Measurements from ENCODE around the gene CDK4.

Gene CDK4

DNA sequence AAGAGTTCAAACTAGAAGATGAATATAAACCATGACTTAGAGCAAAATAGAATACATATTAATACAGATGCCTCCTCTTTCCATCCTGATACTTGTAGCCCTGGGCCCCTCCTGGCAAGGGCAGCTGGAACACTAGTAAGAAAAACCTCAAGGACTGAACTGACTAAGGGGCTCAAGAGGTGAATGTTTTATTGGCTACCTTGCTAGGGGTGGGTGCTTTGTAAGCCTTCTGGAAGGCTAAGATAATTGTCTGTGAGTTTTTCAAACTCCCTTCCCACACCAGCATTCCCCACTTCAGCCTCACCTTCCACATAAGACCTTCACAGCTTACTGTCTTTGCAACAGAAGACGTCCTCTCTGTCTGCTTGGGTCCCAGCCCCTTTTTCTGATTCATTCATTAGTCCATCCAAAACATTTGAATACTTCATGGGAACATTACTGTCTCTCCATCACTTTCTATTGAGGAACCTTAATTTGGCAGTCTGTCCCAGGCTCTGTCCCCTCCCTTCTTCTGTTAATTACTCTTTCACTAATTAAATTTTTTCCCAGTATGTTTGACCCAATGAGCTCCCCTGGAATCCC is 1.7 kb upstream of the CDK4 start:
- TF ChIP-seq TAF1 (IDR thresholded peaks at IDR 0.05; ENCODE audit: low read depth) (no peak), USF1 (IDR thresholded peaks at IDR 0.05) (no peak), EGR1 (IDR thresholded peaks at IDR 0.05) (no peak), YY1 (IDR thresholded peaks at IDR 0.05; ENCODE audit: low read depth) (no peak), CREB1 (IDR thresholded peaks at IDR 0.05; ENCODE audit: low read depth) (no peak), TEAD4 (IDR thresholded peaks at IDR 0.05) (no peak), FOXM1 (IDR thresholded peaks at IDR 0.05; ENCODE audit: borderline replicate concordance, low read depth) (no peak), ZBTB7A (IDR thresholded peaks at IDR 0.05; ENCODE audit: low read depth) (no peak), EP300 (IDR thresholded peaks at IDR 0.05; ENCODE audit: borderline replicate concordance) (no peak), NFIC (IDR thresholded peaks at IDR 0.05) (no peak), RAD21 (IDR thresholded peaks at IDR 0.05; ENCODE audit: low read depth) (no peak), TCF12 (IDR thresholded peaks at IDR 0.05; ENCODE audit: low read depth) (no peak), CEBPB (IDR thresholded peaks at IDR 0.05) (no peak)
- TF ChIP-seq, protein P1, sequence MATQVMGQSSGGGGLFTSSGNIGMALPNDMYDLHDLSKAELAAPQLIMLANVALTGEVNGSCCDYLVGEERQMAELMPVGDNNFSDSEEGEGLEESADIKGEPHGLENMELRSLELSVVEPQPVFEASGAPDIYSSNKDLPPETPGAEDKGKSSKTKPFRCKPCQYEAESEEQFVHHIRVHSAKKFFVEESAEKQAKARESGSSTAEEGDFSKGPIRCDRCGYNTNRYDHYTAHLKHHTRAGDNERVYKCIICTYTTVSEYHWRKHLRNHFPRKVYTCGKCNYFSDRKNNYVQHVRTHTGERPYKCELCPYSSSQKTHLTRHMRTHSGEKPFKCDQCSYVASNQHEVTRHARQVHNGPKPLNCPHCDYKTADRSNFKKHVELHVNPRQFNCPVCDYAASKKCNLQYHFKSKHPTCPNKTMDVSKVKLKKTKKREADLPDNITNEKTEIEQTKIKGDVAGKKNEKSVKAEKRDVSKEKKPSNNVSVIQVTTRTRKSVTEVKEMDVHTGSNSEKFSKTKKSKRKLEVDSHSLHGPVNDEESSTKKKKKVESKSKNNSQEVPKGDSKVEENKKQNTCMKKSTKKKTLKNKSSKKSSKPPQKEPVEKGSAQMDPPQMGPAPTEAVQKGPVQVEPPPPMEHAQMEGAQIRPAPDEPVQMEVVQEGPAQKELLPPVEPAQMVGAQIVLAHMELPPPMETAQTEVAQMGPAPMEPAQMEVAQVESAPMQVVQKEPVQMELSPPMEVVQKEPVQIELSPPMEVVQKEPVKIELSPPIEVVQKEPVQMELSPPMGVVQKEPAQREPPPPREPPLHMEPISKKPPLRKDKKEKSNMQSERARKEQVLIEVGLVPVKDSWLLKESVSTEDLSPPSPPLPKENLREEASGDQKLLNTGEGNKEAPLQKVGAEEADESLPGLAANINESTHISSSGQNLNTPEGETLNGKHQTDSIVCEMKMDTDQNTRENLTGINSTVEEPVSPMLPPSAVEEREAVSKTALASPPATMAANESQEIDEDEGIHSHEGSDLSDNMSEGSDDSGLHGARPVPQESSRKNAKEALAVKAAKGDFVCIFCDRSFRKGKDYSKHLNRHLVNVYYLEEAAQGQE (IDR thresholded peaks at IDR 0.05; ENCODE audit: low read depth): no peak
- TF ChIP-seq, protein P2, sequence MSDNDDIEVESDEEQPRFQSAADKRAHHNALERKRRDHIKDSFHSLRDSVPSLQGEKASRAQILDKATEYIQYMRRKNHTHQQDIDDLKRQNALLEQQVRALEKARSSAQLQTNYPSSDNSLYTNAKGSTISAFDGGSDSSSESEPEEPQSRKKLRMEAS (IDR thresholded peaks at IDR 0.05): no peak

- TF ChIP-seq USF1 (IDR thresholded peaks at IDR 0.05): no peak
These were observed 524 bp upstream of the CDK4 start for GRCh38 chr12:57752668-57753000.

DNA sequence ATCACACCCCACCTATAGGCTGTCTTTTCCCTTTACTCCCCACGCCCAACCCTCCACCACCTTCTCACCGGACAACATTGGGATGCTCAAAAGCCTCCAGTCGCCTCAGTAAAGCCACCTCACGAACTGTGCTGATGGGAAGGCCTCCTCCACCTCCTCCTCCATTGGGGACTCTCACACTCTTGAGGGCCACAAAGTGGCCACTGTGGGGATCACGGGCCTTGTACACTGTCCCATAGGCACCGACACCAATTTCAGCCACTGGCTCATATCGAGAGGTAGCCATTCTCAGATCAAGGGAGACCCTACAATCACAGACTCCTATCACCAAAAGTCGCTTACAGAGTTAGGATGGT is 700 bp downstream of the CDK4 start:
- TF ChIP-seq TCF12 (IDR thresholded peaks at IDR 0.05; ENCODE audit: low read depth) (no peak), TAF1 (IDR thresholded peaks at IDR 0.05; ENCODE audit: low read depth) (no peak), EGR1 (IDR thresholded peaks at IDR 0.05) (no peak), RAD21 (IDR thresholded peaks at IDR 0.05; ENCODE audit: low read depth) (no peak)

GRCh38 chr12:57750561-57751431 is 1.3 kb downstream of the CDK4 start:
- TF ChIP-seq ZBTB7A (IDR thresholded peaks at IDR 0.05; ENCODE audit: low read depth) (no peak), CEBPB (IDR thresholded peaks at IDR 0.05) (no peak), NFIC (IDR thresholded peaks at IDR 0.05) (no peak), YY1 (IDR thresholded peaks at IDR 0.05; ENCODE audit: low read depth) (no peak), TEAD4 (IDR thresholded peaks at IDR 0.05) (no peak)

- TF ChIP-seq TAF1 (IDR thresholded peaks at IDR 0.05; ENCODE audit: low read depth) (no peak), NFIC (IDR thresholded peaks at IDR 0.05) (no peak)
- TF ChIP-seq, protein P2 (IDR thresholded peaks at IDR 0.05): no peak
These were observed 3.0 kb downstream of the CDK4 start for GRCh38 chr12:57749061-57749460.

DNA sequence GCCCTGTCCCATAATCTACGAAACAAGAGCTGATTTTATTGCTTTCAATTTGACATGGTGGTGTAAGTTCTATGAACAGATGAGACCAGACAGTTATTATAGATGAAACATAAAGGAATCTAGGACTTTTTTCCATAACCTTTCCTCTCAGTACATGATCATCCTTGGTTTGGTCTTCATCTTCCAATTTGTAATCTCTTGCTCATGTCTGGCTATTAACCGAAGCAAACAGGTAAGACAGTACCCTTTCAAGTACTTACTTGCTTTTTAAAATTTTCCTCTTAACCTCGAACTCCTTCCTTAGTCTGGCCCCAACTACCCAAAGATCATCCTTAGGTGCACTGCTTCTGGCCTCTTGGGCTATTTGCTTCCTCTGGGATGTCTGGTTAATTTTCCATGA is 6.1 kb downstream of the CDK4 start:
- TF ChIP-seq CEBPB (IDR thresholded peaks at IDR 0.05): no peak
- TF ChIP-seq TEAD4 (IDR thresholded peaks at IDR 0.05): no peak

- TF ChIP-seq RAD21 (IDR thresholded peaks at IDR 0.05; ENCODE audit: low read depth): no peak
- TF ChIP-seq, protein P2 (IDR thresholded peaks at IDR 0.05): no peak
- TF ChIP-seq TCF12 (IDR thresholded peaks at IDR 0.05; ENCODE audit: low read depth): peak; percentile 6; the same call in 1 of the 2 replicates
These were observed 6.6 kb downstream of the CDK4 start for GRCh38 chr12:57745485-57745881.

DNA sequence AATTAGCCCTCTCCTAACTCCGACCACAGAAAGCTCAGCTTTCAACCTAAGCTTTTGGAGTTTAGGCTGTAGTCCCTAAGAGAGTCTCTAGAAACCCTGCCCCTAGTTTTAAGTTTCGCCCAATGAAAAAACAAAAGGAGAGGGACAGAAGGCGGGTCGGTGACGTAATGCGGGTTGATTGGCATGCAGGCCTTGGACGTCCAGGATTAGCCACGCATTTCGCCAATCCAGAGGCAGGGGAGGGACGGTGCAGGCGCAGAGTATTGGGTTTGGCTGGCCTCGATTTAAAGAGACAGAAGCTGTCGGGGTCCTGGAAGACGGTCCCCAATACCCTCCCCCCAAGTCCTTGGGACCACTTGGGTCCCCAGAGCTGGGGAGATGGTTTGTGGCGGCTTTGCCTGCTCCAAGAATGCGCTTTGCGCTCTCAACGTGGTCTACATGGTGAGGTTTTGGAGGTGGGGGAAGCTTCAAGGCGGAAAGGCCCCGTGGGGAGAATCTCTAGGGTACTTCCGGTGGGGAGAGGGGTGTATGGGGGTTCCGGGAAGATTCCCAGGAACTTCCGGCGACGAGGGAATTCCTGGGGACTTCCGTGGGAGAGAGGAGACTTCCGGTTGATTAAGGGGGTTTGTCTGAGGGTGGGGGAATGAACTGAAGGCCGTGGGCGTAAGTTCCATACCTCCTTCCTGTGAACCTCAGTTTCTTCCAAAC is 7.2 kb downstream of the CDK4 start, which contains the start of gene TSPAN31:
Gene TSPAN31, plus strand, starts transcription at position 263 of the 708 bp plus-strand sequence. Its CDS starts 116 bp downstream, at position 379.
- TF ChIP-seq YY1 (IDR thresholded peaks at IDR 0.05; ENCODE audit: low read depth) (0 out of 2 replicates have a peak, but pooled peaks have one; percentile 12), TEAD4 (IDR thresholded peaks at IDR 0.05) (peak; percentile 39), TCF12 (IDR thresholded peaks at IDR 0.05; ENCODE audit: low read depth) (peak; percentile 19; the same call in 1 of the 2 replicates), CREB1 (IDR thresholded peaks at IDR 0.05; ENCODE audit: low read depth) (peak; percentile 55; the same call in 1 of the 2 replicates), USF1 (IDR thresholded peaks at IDR 0.05) (no peak), NFIC (IDR thresholded peaks at IDR 0.05) (peak; percentile 55; the same call in 1 of the 2 replicates), ZBTB7A (IDR thresholded peaks at IDR 0.05; ENCODE audit: low read depth) (peak; percentile 91), RAD21 (IDR thresholded peaks at IDR 0.05; ENCODE audit: low read depth) (no peak), TAF1 (IDR thresholded peaks at IDR 0.05; ENCODE audit: low read depth) (no peak; the same call in 1 of the 2 replicates), FOXM1 (IDR thresholded peaks at IDR 0.05; ENCODE audit: borderline replicate concordance, low read depth) (peak; percentile 36; the same call in 1 of the 2 replicates), CEBPB (IDR thresholded peaks at IDR 0.05) (no peak), EGR1 (IDR thresholded peaks at IDR 0.05) (peak; percentile 60; the same call in 1 of the 2 replicates), EP300 (IDR thresholded peaks at IDR 0.05; ENCODE audit: borderline replicate concordance) (0 out of 2 replicates have a peak, but pooled peaks have one; percentile 5)
- TF ChIP-seq, protein P2 (IDR thresholded peaks at IDR 0.05): peak; percentile 87
- TF ChIP-seq, protein P1 (IDR thresholded peaks at IDR 0.05; ENCODE audit: low read depth): no peak
